GM19438 (cell line): ENCODE measurements around the gene HES2.
"Not testable (repeated sequence)": the region's sequence is repeated elsewhere in the genome, so short reads cannot be mapped to it uniquely, and the experiment has no call there.

Experiments used
- ATAC-seq: cut with Tn5 transposase; IDR thresholded peaks from one replicate; pipeline ENCODE4 v1.9.1; 2021; ENCODE audit warnings: low read depth; ENCODE audit not compliant: unreplicated experiment

The HES2 gene

GRCh38 chr1:6419397-6419803 is 319 bp downstream of the HES2 start:
- no peak for ATAC-seq

GRCh38 chr1:6418668-6419396 is 887 bp downstream of the HES2 start:
- ATAC-seq = no peak

GRCh38 chr1:6417961-6418667 is 1.6 kb downstream of the HES2 start:
- ATAC-seq = no peak

- no peak for ATAC-seq
Measured at GRCh38 chr1:6416906-6417305, 2.8 kb downstream of the HES2 start.

GRCh38 chr1:6416295-6416656 is 3.4 kb downstream of the HES2 start:
- no peak for ATAC-seq

- no peak for ATAC-seq
Measured at GRCh38 chr1:6414881-6415626, 4.7 kb downstream of the HES2 start.

GRCh38 chr1:6414443-6414844 is 5.3 kb downstream of the HES2 start:
- ATAC-seq = peak; percentile 77

GRCh38 chr1:6412896-6413295 is 6.8 kb downstream of the HES2 start:
- no peak for ATAC-seq

- no peak for ATAC-seq
Measured at GRCh38 chr1:6410248-6410893, 9.3 kb downstream of the HES2 start.

GRCh38 chr1:6409733-6410132 is 10.0 kb downstream of the HES2 start:
- ATAC-seq = no peak

GRCh38 chr1:6409053-6409452 is 10.7 kb downstream of the HES2 start:
- ATAC-seq = no peak

GRCh38 chr1:6408023-6408422 is 11.7 kb downstream of the HES2 start:
- no peak for ATAC-seq

- ATAC-seq = no peak
Measured at GRCh38 chr1:6401673-6402072, 18.0 kb downstream of the HES2 start.

- ATAC-seq = no peak
Measured at GRCh38 chr1:6399294-6399693, 20.4 kb downstream of the HES2 start.

GRCh38 chr1:6397844-6398441 is 21.8 kb downstream of the HES2 start:
- ATAC-seq = no peak

GRCh38 chr1:6396998-6397397 is 22.7 kb downstream of the HES2 start:
- no peak for ATAC-seq

- ATAC-seq = not testable (repeated sequence)
Measured at GRCh38 chr1:6395781-6396244, 23.9 kb downstream of the HES2 start.

- not testable (repeated sequence) for ATAC-seq
Measured at GRCh38 chr1:6395130-6395529, 24.6 kb downstream of the HES2 start.

- peak; percentile 68 for ATAC-seq
Measured at GRCh38 chr1:6393400-6394187, 26.1 kb downstream of the HES2 start, which contains the start of gene ACOT7. ACOT7 (minus strand) TSS chr1:6393767; CDS start chr1:6393399, 368 bp downstream.
